SH-SY5Y (cell line): ENCODE measurements around the gene SLC6A12.

Experiments
- GATA2 ChIP-seq: IDR thresholded peaks from 2 replicates; pipeline ENCODE4 v1.6.1; 2011; ENCODE audit warnings: mild to moderate bottlenecking, low read depth, low read length
- GATA3 ChIP-seq: IDR thresholded peaks from 2 replicates; pipeline ENCODE4 v1.6.1; 2011; ENCODE audit warnings: low read depth, mild to moderate bottlenecking, low read length, moderate library complexity

DNA sequence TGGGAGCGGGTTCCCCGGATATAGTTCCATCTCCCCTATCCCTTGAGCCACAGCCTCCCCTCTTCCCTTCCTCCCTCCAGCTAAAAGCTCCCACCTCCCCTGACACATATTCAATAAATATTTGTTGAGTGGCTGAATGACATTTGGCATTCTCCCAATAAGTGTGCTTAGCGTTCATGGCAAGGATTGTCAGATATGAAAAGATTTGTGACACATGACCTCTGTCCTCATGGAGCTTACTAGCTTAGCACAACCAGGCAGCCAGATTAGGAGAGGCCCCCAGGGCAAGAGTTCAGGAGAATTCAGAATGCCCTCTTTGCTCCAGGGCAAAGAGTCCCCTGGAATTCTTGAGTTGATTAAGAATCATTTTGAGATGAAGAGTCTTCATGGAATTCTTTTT, 22.5 kb upstream of the SLC6A12 start:
- TF ChIP-seq GATA2 (no peak), GATA3 (no peak)
